NCI-H446 treated with DMSO at 0.1 percent for 48 hours (cell line): ENCODE results near the gene PTPRK.

Source experiments
- DNase-seq: peaks from one replicate; lab custom pipeline; 2025; lab: John Stamatoyannopoulos, UW

PTPRK gene

DNA sequence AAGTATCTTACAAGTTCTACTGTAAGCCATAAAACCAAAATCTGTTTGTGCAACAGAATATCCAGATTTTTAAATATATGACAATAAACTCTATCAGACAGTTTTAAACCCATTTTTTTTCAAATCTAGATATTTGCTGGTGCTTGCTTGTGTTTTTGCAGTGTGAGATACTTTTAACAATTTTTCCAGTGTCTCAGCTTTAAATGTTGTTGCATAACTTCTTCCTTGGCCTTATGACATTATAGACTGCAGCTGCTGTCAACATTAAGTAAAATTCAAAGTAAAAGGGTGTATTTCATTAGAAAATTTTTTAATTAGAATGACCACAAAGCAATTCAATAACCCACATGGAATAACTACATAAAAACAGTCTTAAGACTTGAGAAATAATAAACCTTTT lies 139.5 kb downstream of the PTPRK start:
- no peak for DNase-seq

- no peak for DNase-seq
Measured at GRCh38 chr6:128379577-128379976, 140.8 kb downstream of the PTPRK start.

DNA sequence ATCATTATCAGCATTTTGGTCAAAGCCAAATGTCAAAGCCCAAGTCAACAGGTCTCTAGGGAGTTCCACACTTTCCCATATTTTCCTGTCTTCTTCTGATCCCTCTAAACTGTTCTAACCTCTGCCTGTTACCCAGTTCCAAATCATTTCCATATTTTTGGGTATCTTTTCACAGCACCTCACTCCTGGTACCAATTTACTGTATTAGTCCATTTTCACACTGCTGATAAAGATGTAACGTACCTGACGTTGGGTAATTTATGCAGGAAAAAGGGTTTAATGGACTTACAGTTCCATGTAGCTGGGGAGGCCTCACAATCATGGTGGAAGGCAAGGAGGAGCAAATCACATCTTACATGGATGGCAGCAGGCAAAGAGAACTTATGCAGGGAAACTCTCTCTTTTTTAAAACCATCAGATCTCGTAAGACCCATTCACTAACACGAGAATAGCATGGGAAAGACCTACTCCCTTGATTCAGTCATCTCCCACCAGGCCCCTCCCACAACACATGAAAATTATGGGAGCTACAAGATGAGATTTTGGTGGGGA lies 143.4 kb downstream of the PTPRK start:
- no peak for DNase-seq

- no peak for DNase-seq
Measured at GRCh38 chr6:128371136-128371535, 149.3 kb downstream of the PTPRK start.

- no peak for DNase-seq
Measured at GRCh38 chr6:128370072-128370471, 150.3 kb downstream of the PTPRK start.

GRCh38 chr6:128368213-128368944 lies 152.0 kb downstream of the PTPRK start:
- no peak for DNase-seq

DNA sequence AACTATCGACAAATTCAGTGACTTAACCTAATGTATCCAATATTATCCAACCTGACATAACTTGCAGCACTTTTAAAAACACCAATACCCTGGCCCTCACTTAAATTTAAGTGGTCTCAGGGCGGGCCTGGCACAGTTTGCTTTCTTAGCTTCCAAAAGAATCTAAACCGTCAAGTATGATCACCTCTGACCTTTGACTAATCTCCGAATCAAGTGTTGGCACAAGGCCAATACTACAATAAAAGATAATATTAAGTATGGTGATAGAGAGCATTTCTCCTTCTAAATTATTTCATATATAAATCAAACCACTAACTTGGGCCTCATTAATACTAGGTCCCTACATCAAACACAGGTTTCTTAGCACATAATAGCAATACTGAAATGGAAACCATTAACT lies 153.0 kb downstream of the PTPRK start:
- no peak for DNase-seq

- DNase-seq = no peak
Measured at GRCh38 chr6:128365520-128366160, 154.8 kb downstream of the PTPRK start.

DNA sequence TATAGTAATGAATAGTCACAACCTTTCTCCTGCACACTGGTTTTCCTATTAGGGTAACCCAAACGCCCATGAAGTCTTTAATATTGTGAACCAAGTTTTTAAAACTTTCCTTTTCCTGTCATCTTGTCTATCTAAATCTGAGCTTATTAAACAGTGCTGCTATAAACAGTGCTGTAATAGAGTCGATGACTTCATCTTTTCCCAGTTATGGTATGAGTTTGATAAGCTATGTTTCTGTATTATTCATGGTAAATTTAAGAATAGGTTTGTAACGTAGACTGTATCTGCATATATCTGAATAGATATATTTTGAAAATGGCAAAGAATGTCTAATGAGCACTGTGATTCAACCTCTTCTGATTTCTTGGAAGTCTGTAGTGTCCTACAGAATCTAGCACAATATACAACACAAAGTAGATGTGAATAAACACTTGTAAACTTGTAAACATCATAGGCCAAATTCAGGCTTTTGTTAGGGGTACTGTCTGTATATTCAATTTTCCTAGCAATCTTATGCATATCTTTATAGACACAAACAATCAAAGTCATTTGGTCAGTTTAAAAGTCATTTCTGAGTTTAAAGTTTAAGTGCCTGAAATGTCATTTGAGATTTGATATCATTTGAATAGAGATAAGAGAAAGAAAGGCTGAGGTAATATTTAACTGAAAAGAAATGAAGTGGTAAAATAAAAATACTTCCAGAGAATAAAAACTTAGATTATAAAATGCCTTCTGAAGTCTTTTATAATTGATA lies 155.5 kb downstream of the PTPRK start:
- no peak for DNase-seq

DNA sequence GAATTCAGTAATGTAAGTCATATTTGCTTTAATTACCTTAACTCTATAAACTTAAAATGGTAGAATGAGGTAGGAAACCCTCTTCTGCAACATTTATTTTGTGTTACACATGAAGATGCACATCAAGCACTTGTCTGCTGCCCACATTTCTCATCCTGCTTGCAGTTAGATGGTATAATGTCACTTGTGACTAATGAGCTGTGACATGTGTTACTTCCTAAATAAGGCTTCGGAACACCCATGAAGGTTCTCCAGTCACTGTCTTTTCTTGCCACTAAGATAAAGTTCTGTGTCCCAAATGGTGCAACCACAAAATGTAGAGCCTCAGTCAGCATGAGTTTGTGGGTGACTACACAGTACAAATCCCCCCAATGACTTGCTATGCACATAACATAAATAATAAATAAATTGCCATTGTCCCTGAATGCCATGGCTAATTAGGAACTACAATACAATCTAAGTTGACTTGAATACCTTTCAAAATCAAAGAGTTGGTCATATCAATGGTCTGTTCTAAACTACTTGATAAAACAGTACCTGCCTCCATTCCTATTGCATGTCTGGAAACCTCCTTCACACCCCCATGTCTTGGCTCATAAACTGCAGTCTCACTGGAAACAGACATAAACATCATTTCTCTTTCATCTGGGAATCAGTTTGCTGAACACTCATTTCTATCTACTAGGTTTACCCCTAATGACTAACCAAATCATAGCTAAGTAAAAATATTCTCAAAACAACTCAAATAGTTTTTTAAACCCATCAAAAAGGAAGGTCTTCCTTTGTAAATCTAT lies 157.2 kb downstream of the PTPRK start:
- no peak for DNase-seq

GRCh38 chr6:128361378-128361777 lies 159.0 kb downstream of the PTPRK start:
- DNase-seq = no peak

GRCh38 chr6:128358244-128358776 lies 162.1 kb downstream of the PTPRK start:
- DNase-seq = no peak

GRCh38 chr6:128357392-128358130 lies 162.8 kb downstream of the PTPRK start:
- no peak for DNase-seq

DNA sequence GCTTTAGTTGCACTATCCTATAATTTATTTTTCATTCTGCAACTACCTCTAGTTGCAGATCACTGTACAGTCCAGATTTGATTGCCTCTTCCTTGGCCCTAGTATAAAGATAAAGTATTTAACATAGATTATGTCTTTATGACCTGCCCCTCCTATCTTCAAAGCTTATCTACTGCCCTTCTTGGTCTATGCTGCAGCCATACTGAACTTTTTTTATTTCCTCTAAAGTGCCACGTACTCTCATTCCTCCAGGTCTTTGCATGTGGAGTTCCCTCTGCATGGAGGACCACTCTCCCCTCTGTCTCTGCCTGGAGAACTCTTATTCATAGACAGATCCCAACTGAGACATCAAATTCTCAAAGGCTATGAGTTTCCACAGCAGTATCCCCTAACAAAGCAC lies 168.0 kb downstream of the PTPRK start:
- DNase-seq = no peak

- no peak for DNase-seq
Measured at GRCh38 chr6:128351255-128351514, 169.2 kb downstream of the PTPRK start.

DNA sequence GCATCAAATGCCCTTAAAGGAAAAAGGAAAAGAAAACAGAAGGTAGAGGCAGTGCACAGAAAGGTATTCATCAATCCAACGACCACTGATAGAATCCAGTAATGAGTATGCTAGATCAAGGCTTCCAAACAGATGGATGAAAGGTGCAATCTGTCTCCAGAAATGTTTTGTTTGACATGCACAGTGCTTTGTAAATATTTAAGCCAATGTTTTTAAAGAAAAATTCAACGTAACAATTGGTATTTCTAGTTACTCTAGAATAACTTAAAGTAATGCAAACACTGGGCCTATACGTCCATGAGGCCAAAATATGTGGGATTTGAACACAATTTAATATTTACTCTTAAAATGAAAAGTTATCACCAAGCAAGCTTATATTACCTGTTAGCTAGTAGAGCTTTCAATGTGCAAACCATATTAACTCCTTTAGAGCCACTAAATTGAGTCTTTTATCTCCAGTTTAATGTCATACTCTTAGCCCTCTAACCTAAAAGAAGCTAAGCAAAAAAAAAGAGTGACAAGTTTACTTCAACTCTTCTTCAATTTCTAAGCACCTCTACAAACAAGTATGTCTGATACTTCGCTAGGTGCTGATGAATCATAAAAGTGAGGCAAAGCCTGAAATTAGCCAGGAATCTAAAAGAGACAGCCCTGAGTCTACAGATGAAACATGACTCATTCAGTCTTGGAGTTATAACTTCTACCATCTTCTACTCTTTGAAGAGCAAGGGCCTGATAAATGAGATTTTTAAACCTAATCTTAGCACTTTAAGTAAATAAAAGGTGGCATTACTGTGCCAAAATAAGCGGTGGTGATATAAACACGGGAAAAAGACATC lies 169.8 kb downstream of the PTPRK start:
- no peak for DNase-seq

GRCh38 chr6:128347123-128347522 lies 173.3 kb downstream of the PTPRK start:
- no peak for DNase-seq

- no peak for DNase-seq
Measured at GRCh38 chr6:128346569-128346968, 173.8 kb downstream of the PTPRK start.

DNA sequence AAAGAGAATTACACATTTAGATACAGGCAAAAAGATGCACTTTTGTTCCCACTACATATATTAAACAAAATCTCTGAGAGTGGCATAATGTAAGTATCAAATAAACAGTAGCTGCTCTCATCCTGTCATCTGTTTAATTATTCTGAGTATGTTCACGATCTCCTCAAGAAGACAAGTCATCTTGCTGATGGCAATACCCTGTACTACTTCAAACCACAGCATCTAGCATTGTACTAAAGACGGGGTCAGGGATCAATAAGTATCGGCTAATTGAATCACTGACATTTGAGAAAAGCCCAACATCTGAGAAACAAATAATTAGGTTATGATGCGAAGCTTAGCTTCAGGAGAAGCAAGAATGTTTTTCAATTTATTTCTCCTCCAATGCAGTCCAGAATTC lies 175.1 kb downstream of the PTPRK start:
- DNase-seq = no peak

- DNase-seq = no peak
Measured at GRCh38 chr6:128343706-128344105, 176.7 kb downstream of the PTPRK start.
